GM21367 (cell line): ENCODE measurements around the gene TCEAL1.
"Not testable (repeated sequence)": the region's sequence is repeated elsewhere in the genome, so short reads cannot be mapped to it uniquely, and the experiment has no call there.

Experiments
- ATAC-seq: cut with Tn5 transposase; IDR thresholded peaks from one replicate; pipeline ENCODE4 v1.9.1; 2021; ENCODE audit not compliant: unreplicated experiment

The TCEAL1 gene, protein sequence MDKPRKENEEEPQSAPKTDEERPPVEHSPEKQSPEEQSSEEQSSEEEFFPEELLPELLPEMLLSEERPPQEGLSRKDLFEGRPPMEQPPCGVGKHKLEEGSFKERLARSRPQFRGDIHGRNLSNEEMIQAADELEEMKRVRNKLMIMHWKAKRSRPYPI

DNA sequence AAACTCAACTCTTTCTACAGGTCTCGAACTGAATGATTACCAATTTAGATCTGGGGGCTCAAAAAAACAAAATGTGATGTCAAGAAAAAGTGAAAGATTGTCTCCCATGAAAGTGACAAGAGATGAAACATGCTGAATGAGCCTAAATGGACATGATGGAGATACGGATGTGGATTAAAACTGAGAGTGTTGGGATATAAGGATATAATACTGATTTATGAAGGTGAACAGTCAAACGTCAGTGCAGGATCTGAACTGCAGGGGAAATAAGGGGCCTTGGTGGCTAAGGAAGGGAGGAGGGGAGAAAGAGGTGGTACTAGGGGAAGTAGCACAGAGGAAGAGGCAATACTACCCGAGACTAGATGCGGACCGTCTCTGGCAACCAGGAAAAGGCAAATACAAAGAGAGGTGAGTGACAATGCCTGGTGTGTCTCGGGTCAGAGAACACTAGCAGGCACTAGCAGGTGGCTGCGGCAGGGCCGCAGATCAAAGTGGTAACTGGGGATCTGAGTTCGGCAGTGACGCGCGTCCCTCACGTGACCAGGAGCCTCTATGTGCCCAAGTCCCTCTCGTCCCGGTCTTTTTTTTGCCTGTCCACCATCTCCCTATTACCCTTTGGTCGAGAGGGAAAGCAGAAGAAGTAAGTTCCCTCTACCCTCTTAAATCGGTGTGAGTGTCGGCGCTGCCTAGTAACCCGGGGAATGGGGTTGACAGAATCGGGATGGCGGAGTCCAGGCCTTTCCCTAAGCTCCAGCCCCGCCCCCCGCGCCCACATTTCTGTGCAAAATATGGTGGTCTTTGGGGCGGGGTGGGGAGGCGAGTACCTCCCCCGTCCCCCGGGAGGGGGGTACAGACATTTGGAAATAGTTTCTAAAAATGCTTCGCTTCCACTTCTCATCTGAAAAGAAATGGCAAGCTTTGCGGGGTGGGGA lies at the start of gene TCEAL1:
TCEAL1 (plus strand) TSS at position 590 of the 932 bp plus-strand sequence. CDS start 942 bp downstream, outside the sequence.
- ATAC-seq = peak; percentile 81

DNA sequence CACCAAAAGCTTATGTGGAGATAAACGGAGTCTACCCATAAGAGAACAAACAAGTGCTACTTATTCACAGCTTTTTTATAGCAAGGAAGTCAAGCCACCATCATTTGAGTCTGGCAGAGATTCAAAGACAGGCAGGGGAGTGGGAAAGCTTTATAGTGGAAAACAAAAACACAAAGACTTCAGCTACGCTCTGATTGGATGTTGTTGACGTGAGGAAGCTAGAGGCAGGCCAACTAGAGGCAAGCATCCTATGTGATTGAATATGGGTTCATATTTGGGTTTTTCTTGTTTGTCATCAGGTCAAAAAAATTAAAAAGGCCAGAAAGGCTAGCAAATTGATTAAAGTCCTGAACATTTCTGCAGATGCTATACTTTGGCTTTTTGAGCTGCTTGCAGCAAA lies 44.2 kb upstream of the TCEAL1 start:
- no peak for ATAC-seq

GRCh38 chrX:103585411-103586313 lies 43.1 kb upstream of the TCEAL1 start, which contains the start of gene TCEAL4:
Gene TCEAL4 (plus strand): TSS chrX:103585515. CDS start chrX:103586676, 1,161 bp downstream.
- peak; percentile 83 for ATAC-seq

- ATAC-seq = no peak
These were observed 42.5 kb upstream of the TCEAL1 start for GRCh38 chrX:103586314-103586646.

DNA sequence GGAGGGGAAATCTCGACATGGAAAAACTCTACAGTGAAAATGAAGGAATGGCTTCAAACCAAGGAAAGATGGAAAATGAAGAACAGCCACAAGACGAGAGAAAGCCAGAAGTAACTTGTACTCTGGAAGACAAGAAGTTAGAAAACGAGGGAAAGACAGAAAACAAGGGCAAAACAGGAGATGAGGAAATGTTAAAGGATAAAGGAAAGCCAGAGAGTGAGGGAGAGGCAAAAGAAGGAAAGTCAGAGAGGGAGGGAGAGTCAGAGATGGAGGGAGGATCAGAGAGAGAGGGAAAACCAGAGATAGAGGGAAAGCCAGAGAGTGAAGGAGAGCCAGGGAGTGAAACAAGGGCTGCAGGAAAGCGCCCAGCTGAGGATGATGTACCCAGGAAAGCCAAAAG lies 42.1 kb upstream of the TCEAL1 start:
- ATAC-seq = no peak

DNA sequence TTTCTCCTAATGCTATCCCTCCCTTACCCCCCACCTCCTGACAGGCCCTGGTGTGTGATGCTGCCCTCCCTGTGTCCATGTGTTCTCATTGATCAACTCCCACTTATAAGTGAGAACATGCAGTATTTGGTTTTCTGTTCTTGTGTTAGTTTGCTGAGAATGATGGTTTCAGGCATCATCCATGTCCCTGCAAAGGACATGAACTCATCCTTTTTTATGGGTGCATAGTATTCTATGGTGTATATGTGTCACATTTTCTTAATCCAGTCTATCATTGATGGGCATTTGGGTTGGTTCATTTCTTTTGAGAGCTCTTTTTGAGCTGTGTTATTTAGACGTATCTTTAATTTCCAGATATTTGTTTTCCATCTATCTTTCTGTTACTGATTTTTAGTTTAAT lies 36.5 kb upstream of the TCEAL1 start:
- ATAC-seq = not testable (repeated sequence)

DNA sequence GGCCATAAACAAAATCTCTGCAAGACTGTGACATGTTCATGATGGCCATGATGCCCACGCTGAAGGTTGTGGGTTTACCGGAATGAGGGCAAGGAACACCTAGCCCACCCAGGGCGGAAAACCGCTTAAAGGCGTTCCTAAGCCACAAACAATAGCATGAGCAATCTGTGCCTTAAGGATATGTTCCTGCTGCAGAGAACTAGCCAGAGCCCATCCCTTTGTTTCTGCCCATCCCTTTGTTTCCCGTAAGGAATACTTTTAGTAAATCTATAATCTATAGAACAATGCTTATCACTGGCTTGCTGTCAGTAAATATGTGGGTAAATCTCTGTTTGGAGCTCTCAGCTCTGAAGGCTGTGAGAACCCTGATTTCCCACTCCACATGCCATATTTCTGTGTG lies 33.6 kb upstream of the TCEAL1 start:
- ATAC-seq = not testable (repeated sequence)

DNA sequence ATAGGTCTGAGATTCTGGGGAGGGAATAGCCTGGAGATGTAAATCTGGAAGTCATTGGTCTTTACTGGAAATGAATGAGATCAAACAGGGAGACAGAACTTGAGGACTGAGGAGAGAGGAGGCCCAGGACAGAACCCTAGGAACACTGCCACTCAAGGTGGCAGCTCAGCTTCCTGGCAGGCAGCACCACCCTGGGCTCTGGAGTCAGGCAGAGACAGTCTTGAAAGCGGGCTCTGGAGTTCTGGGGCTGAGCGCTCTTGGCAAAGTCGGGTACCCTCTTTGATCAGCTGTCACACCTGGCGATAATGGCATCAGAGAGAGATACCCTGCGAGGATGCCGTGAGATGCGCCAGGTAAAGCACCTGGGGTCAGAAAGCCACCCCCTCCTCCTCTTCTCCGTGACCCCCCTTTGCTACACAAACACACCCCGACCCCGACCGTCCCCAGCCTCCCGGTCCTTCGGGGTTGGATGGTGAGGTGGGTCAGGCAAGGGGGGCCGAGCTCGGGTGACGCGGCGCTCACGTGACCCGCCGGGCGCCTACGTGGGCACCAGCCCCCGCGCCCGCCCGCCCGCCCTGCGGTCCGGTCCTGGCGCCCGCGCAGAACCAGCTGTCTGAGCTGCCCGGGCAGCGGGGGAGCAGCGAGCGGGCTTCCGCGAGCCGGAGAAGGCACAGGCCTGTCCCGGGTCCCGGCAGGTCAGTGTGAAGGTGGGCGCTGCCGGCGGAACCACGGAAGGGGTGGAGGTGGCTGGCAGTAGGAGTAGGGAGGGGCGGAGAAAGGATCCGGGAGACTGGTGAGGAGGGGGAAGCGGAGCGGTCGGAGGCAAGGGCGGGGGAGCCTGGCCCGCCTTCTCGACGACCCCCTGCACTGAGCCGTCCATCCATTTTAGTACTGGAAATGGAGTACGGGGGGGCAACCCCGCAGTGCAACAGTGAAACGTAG lies 21.1 kb upstream of the TCEAL1 start, which contains the start of gene TCEAL3:
TCEAL3 (plus strand) TSS at position 600 of the 942 bp plus-strand sequence. CDS start 1,102 bp downstream, outside the sequence.
- ATAC-seq = peak; percentile 76

DNA sequence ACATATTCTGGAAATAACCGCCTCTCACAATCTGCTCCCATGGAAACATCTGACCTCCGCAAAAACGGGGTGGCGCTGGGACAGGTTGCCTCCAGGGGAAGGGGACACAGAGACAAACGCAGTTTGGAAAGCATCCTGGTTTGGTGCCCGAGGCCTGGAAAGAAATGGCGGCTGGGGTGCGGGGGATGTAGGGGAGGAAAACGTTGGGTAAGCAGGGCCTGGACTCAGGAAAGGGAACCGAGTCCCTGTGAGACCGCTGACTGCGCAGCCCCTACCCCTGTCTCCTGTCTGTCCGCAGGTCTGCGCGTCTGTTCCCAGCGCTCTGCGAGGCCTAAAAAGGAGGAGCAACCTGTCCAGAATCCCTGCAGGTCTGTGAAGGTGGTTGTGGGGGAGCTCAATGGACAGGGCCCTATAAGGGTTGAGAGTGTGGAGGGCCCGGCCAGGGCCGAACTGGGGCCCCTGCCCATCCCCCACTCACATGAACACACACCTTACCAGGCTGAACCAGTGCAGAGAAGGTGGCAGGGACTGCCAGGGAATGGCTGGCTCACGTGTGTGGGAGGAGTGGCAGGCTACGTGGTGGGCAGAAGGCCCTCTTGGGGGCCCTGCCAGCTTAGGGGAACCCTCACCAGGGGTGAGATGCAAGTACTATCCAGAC lies 20.3 kb upstream of the TCEAL1 start:
- ATAC-seq = no peak

DNA sequence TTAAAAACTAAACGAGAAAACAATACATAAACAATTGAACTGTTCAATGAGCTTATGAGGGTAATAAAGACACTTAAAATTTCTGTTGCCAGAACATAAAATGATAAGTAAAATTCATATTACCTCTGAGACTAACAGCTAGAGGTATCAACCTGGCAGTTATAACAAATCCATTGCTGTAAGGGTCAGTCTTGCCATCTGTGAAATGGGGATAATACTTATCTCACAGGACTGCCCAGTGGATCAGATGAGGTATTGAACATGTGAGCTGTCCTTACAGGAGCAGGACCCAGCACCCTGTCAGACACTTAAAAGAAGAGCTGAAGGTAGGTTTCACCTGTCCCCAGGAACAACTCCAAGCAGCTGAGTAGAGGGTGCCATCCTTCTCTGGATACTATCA lies 18.5 kb upstream of the TCEAL1 start:
- no peak for ATAC-seq

DNA sequence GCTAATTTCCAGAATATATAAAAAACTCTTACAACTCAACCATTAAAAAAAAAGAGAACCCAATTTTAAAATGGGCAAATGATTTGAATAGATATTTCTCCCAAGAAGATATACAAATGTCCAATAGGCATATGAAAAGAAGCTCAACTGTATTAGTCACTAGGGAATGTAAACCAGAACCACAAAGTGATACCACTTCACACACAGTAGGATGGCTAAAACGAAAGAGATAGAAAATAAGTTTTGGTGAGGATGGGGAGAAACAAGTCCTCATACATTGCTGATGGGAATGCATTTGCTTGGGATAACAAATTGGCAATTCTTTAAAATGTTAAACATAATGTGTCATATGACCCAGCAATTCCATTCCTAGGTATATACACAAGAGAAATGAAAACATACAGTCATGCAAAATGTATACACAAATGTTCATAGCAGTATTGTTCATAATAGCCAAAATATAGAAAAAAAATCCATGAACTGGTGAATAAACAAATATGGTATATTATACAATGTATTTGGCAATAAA lies 15.3 kb upstream of the TCEAL1 start:
- no peak for ATAC-seq

DNA sequence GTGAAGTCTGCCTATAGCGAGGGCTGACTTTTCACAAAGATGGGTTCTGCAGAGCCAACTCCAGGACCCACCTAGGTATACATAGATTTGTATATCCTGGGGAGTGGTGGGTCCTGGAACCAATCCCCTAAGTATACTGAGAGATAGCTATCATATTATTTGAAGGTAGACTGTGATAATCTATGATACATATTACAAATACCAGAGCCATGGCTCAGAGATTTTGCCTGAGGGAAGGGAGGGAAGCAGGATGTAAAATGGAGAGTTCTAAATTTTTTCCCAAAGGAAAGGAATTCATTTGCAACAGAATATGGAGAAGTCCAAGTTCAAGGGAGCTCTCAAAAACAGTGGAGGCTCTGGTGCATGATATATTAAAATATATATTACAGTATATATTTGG lies 13.8 kb upstream of the TCEAL1 start:
- ATAC-seq = no peak

- ATAC-seq = no peak
These were observed 12.9 kb upstream of the TCEAL1 start for GRCh38 chrX:103615781-103616371.

- ATAC-seq = no peak
These were observed 12.0 kb upstream of the TCEAL1 start for GRCh38 chrX:103616676-103617186.

DNA sequence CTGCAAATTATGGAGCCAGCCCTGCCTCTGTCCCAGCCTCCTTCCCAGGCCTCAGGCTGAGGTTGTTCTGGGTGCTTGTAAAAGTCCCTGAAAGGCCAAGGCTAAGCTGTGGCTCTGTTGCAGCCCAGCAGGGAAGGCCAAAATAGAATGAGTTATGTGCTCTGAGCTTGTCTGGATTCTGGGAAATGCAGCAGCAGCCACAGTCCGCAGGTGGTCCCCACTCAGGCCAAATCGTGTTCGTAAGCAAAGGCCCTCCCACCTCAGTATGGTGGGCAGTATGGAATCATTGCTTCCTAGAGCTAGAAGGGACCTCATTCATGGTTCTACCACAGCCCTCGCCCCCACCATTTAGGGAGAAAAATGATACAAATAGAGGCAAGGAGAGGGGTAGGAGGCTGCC lies 4.7 kb upstream of the TCEAL1 start:
- ATAC-seq = no peak

GRCh38 chrX:103626855-103627254 lies 1.9 kb upstream of the TCEAL1 start:
- no peak for ATAC-seq

DNA sequence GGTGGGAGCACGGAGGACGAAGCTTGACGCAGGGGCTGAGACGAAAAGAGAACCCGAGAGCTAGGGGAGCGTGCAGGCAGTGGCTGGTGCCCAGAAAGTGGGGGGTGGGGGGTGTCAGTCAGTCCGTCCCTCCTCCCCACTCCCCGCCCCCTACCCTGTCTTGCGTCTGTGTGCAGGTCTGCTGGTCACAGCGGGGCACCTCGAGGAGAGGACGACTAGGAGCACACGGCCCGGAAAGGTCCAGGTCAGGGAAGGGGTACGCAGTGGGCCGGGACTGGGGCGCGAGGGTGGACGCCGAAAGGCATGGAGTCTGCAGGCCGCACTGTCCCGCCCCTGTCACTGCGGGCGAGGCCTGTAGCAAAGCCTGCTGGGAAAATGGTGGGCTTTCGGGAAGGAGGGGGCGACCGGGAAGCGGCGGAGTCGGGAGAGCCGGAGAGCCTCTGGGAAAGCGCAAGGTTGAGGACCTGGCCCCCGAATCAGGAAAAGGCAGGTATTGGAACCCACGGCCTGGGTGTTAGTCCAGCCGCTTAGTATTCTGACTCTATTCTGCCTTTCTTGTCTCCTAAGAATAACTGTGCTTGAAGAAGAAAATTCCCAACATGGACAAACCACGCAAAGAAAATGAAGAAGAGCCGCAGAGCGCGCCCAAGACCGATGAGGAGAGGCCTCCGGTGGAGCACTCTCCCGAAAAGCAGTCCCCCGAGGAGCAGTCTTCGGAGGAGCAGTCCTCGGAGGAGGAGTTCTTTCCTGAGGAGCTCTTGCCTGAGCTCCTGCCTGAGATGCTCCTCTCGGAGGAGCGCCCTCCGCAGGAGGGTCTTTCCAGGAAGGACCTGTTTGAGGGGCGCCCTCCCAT lies 769 bp downstream of the TCEAL1 start:
- ATAC-seq = no peak

- ATAC-seq = no peak
These were observed 1.4 kb downstream of the TCEAL1 start for GRCh38 chrX:103630171-103630511.
